HEK293 (cell line): Measurements from ENCODE around the gene DGCR2.
"Not testable (repeated sequence)": the region's sequence is repeated elsewhere in the genome, so short reads cannot be mapped to it uniquely, and the experiment has no call there.

Experiments
- ATF2 ChIP-seq: fragments of 450-650 bp; formaldehyde crosslinking; IDR thresholded peaks from 2 replicates; pipeline ENCODE4 v1.5.1; 2016; ENCODE audit warnings: missing biosample characterization, missing genetic modification characterization, low read depth
- CTCF ChIP-seq: fragments of 450-650 bp; formaldehyde crosslinking; IDR thresholded peaks from 2 replicates; pipeline ENCODE4 v1.5.1; 2016; ENCODE audit warnings: missing biosample characterization, missing genetic modification characterization
- MZF1 ChIP-seq: fragments of 450-650 bp; formaldehyde crosslinking; IDR thresholded peaks from 2 replicates; pipeline ENCODE4 v1.5.1; 2017; ENCODE audit warnings: missing biosample characterization, missing genetic modification characterization, borderline replicate concordance
- SETDB1 ChIP-seq: IDR thresholded peaks from one replicate; pipeline ENCODE4 v1.6.1; 2017; ENCODE audit warnings: mild to moderate bottlenecking, low read length, moderate library complexity, mixed read lengths; ENCODE audit not compliant: insufficient read length
- ZNF175 ChIP-seq: fragments of 450-650 bp; formaldehyde crosslinking; IDR thresholded peaks from 2 replicates; pipeline ENCODE4 v1.5.1; 2016; ENCODE audit warnings: missing biosample characterization, missing genetic modification characterization
- ZNF426 ChIP-seq: fragments of 450-650 bp; formaldehyde crosslinking; IDR thresholded peaks from 2 replicates; pipeline ENCODE4 v1.5.1; 2017; ENCODE audit warnings: missing biosample characterization, missing genetic modification characterization, mild to moderate bottlenecking, inconsistent platforms, moderate library complexity

- not testable (repeated sequence) for TF ChIP-seq SETDB1; ATF2; ZNF426; CTCF; MZF1 (tag by site-specific recombination); ZNF175 (tag by site-specific recombination)
Observed at GRCh38 chr22:19030226-19030888, 91.9 kb downstream of the DGCR2 start.
